ENCODE measurements around the gene IL1R1.

DNA sequence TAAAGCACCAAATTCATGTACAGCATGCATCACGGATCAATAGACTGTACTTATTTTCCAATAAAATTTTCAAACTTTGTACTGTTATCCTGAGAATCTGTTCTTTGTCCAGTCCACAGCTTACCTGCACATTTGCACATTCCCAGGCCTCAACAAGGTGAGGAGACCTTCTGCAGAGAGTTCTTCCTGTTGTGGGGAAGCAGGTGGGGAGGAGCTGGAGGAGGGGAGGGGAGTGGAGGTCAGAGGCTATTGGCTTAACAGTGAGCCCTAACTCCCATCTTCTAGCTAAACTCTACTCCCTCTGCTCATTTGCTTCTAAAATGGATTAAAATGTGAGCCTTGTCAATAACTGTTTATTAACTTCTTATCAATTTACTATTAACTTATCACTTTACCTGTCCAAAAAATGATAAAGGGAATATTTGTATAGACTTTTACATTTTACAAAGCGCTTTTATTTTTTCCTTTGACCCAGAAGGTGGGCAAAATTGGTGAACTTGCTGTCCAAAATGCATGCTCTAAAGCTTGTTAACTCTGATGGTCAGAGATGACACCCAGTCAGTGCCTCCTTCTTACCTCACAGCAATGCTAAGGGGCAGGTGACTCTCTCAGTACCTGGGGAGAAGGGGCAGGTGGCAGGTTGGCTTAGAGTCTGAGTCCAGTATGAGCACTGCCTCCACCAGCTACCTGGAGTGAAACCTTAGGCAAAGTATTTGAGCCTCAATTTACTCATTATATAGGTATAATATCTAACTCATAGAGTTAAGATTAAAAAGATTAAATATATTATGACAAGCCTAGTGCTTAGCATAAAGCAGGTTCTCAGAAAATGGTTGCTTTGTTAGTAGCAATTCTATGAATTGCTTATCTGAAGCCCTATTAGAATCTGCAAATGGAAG, 37.5 kb downstream of the IL1R1 start:
- TF ChIP-seq, protein P1, sequence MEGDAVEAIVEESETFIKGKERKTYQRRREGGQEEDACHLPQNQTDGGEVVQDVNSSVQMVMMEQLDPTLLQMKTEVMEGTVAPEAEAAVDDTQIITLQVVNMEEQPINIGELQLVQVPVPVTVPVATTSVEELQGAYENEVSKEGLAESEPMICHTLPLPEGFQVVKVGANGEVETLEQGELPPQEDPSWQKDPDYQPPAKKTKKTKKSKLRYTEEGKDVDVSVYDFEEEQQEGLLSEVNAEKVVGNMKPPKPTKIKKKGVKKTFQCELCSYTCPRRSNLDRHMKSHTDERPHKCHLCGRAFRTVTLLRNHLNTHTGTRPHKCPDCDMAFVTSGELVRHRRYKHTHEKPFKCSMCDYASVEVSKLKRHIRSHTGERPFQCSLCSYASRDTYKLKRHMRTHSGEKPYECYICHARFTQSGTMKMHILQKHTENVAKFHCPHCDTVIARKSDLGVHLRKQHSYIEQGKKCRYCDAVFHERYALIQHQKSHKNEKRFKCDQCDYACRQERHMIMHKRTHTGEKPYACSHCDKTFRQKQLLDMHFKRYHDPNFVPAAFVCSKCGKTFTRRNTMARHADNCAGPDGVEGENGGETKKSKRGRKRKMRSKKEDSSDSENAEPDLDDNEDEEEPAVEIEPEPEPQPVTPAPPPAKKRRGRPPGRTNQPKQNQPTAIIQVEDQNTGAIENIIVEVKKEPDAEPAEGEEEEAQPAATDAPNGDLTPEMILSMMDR (IDR thresholded peaks at IDR 0.05; ENCODE audit: low read depth, low read length), result no peak
- TF ChIP-seq POLR2A (IDR thresholded peaks at IDR 0.05; ENCODE audit: extremely low read depth, insufficient read length), result no peak
